ENCODE measurements around the gene ARL15.

DNA sequence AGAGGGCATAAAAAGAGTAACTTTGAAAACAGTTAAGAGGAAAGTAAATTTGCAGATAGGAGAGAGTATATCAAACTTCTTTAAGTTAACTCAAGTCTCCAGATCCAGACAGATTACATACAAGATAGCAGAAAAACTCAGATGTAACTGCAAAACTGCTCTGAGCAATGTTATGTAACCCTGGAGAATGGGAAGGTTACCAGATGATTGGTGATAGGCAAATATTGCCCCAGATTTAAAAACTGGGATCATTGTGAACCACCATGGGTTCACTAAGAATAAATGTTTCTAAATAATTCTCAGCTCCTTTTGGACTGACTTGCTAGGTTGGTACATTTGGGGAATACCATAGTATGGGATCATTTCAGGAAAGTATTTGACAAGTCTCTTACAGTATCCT lies 176.5 kb downstream of the ARL15 start:
- TF ChIP-seq, protein P1, sequence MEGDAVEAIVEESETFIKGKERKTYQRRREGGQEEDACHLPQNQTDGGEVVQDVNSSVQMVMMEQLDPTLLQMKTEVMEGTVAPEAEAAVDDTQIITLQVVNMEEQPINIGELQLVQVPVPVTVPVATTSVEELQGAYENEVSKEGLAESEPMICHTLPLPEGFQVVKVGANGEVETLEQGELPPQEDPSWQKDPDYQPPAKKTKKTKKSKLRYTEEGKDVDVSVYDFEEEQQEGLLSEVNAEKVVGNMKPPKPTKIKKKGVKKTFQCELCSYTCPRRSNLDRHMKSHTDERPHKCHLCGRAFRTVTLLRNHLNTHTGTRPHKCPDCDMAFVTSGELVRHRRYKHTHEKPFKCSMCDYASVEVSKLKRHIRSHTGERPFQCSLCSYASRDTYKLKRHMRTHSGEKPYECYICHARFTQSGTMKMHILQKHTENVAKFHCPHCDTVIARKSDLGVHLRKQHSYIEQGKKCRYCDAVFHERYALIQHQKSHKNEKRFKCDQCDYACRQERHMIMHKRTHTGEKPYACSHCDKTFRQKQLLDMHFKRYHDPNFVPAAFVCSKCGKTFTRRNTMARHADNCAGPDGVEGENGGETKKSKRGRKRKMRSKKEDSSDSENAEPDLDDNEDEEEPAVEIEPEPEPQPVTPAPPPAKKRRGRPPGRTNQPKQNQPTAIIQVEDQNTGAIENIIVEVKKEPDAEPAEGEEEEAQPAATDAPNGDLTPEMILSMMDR (conservative IDR thresholded peaks at IDR 0.05): no peak
- no peak for TF ChIP-seq EZH2 (IDR thresholded peaks at IDR 0.05; ENCODE audit: low read depth)
